Islet of Langerhans (tissue), 1 donor: ENCODE results near the gene USB1.

Experiments
- FAIRE-seq: peaks from one replicate; lab custom pipeline; 2011; peaks lifted over from hg19 to GRCh38; lab: Jason Lieb, UNC

Gene USB1

GRCh38 chr16:58000706-58001676, at the start of gene USB1:
Gene USB1 (plus strand): TSS chr16:58001407. CDS start chr16:58001484, 77 bp downstream.
- no peak for FAIRE-seq

- FAIRE-seq, result no peak
These were observed 48.3 kb upstream of the USB1 start for GRCh38 chr16:57952909-57953308.

GRCh38 chr16:57953857-57954256, 47.4 kb upstream of the USB1 start:
- no peak for FAIRE-seq

GRCh38 chr16:57955572-57956188, 45.5 kb upstream of the USB1 start:
- FAIRE-seq, result no peak

- no peak for FAIRE-seq
These were observed 44.9 kb upstream of the USB1 start for GRCh38 chr16:57956270-57956808.

GRCh38 chr16:57956924-57957672, 44.1 kb upstream of the USB1 start:
- FAIRE-seq, result no peak

GRCh38 chr16:57957673-57958392, 43.4 kb upstream of the USB1 start:
- no peak for FAIRE-seq

- no peak for FAIRE-seq
These were observed 42.7 kb upstream of the USB1 start for GRCh38 chr16:57958544-57958943.

- FAIRE-seq, result no peak
These were observed 42.1 kb upstream of the USB1 start for GRCh38 chr16:57959121-57959520.

- FAIRE-seq, result no peak
These were observed 41.4 kb upstream of the USB1 start for GRCh38 chr16:57959804-57960203.

- FAIRE-seq, result no peak
These were observed 40.9 kb upstream of the USB1 start for GRCh38 chr16:57960310-57960709.

GRCh38 chr16:57960826-57961472, 40.3 kb upstream of the USB1 start:
- no peak for FAIRE-seq

- no peak for FAIRE-seq
These were observed 39.7 kb upstream of the USB1 start for GRCh38 chr16:57961538-57961937.

- no peak for FAIRE-seq
These were observed 39.2 kb upstream of the USB1 start for GRCh38 chr16:57962046-57962445.

GRCh38 chr16:57962756-57963155, 38.5 kb upstream of the USB1 start:
- no peak for FAIRE-seq

- FAIRE-seq, result no peak
These were observed 37.0 kb upstream of the USB1 start for GRCh38 chr16:57964157-57964700.

GRCh38 chr16:57966204-57966771, 34.9 kb upstream of the USB1 start:
- no peak for FAIRE-seq

GRCh38 chr16:57966986-57967385, 34.2 kb upstream of the USB1 start:
- FAIRE-seq, result no peak

GRCh38 chr16:57967916-57968315, 33.3 kb upstream of the USB1 start:
- FAIRE-seq, result no peak

- FAIRE-seq, result no peak
These were observed 31.6 kb upstream of the USB1 start for GRCh38 chr16:57969451-57970123.
